GM18907 (cell line): ENCODE data around the gene HLA-DPB1.

Source experiments
- ATAC-seq: cut with Tn5 transposase; IDR thresholded peaks from one replicate; pipeline ENCODE4 v1.9.1; 2021; ENCODE audit warnings: mild to moderate bottlenecking, moderate library complexity; ENCODE audit not compliant: unreplicated experiment

Gene HLA-DPB1

GRCh38 chr6:33070909-33071308 is 4.9 kb upstream of the HLA-DPB1 start:
- ATAC-seq = no peak

- no peak for ATAC-seq
Observed at GRCh38 chr6:33071569-33071968, 4.2 kb upstream of the HLA-DPB1 start.

- ATAC-seq = no peak
Observed at GRCh38 chr6:33072508-33073100, 3.2 kb upstream of the HLA-DPB1 start.

GRCh38 chr6:33073431-33073871 is 2.3 kb upstream of the HLA-DPB1 start, which contains the start of gene HLA-DPA1:
Gene HLA-DPA1, minus strand, starts transcription at chr6:33073649.
- ATAC-seq = peak; percentile 78

GRCh38 chr6:33075208-33075567 is 602 bp upstream of the HLA-DPB1 start:
- peak; percentile 5 for ATAC-seq

GRCh38 chr6:33076406-33076934 is 680 bp downstream of the HLA-DPB1 start:
- no peak for ATAC-seq

GRCh38 chr6:33077908-33078307 is 2.1 kb downstream of the HLA-DPB1 start:
- ATAC-seq = no peak

GRCh38 chr6:33078442-33078841 is 2.7 kb downstream of the HLA-DPB1 start:
- no peak for ATAC-seq

- no peak for ATAC-seq
Observed at GRCh38 chr6:33078919-33079521, 3.2 kb downstream of the HLA-DPB1 start.

- no peak for ATAC-seq
Observed at GRCh38 chr6:33079580-33079979, 3.8 kb downstream of the HLA-DPB1 start.

GRCh38 chr6:33080127-33081089 is 4.6 kb downstream of the HLA-DPB1 start:
- ATAC-seq = no peak

GRCh38 chr6:33081098-33081824 is 5.5 kb downstream of the HLA-DPB1 start:
- ATAC-seq = no peak

- no peak for ATAC-seq
Observed at GRCh38 chr6:33082702-33083101, 6.9 kb downstream of the HLA-DPB1 start.

GRCh38 chr6:33085627-33086026 is 9.8 kb downstream of the HLA-DPB1 start:
- ATAC-seq = no peak

GRCh38 chr6:33088258-33088930 is 12.6 kb downstream of the HLA-DPB1 start:
- no peak for ATAC-seq

GRCh38 chr6:33088931-33089620 is 13.3 kb downstream of the HLA-DPB1 start:
- no peak for ATAC-seq

GRCh38 chr6:33091957-33092356 is 16.2 kb downstream of the HLA-DPB1 start:
- no peak for ATAC-seq

- ATAC-seq = no peak
Observed at GRCh38 chr6:33092385-33092784, 16.6 kb downstream of the HLA-DPB1 start.

GRCh38 chr6:33093855-33094254 is 18.1 kb downstream of the HLA-DPB1 start:
- no peak for ATAC-seq

- ATAC-seq = no peak
Observed at GRCh38 chr6:33095681-33096080, 19.9 kb downstream of the HLA-DPB1 start.
